ENCODE results near the gene SDR9C7.
"Not testable (repeated sequence)": the region's sequence is repeated elsewhere in the genome, so short reads cannot be mapped to it uniquely, and the experiment has no call there.

SDR9C7 gene

GRCh38 chr12:56916296-56916995 lies 17.8 kb downstream of the SDR9C7 start:
- no peak for DNase-seq (ENCODE audit: low read depth)

GRCh38 chr12:56914724-56915123 lies 19.5 kb downstream of the SDR9C7 start:
- no peak for DNase-seq (ENCODE audit: low read depth)

GRCh38 chr12:56914256-56914655 lies 20.0 kb downstream of the SDR9C7 start:
- no peak for DNase-seq (ENCODE audit: low read depth)

DNA sequence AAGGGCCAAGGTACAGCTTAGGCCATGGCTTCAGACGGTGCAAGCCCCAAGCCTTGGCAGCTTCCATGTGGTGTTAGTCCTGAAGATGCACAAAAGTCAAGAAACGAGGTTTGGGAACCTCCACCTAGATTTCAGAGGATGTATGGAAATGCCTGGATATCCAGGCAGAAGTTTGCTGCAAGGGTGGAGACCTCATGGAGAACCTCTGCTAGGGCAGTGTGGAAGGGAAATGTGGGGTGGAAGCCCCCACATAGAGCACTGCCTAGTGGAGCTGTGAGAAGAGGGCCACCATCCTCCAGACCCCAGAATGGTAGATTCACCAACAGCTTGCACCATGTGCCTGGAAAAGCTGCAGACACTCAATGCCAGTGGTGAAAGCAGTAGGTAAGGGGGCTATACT lies 24.8 kb downstream of the SDR9C7 start:
- not testable (repeated sequence) for DNase-seq (ENCODE audit: low read depth)

DNA sequence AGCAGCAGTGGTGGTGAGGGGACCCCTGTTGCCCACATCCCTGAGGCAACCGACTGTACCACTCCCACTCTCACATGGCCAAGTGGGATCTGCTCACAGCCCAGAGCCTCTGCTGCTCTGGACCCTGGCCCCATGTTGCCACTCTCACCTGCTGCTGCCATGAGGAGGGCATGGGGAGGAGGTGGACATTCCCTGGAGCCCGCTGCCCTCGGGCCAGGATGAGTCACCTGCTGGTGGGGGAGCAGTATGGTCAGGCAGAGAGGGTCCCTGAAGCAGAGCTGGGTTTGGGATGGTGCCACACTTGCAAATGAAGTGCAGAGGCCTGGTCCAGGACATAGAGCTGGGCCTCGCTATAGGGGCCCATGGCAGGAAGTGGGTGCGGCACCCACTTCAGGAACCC lies 26.1 kb downstream of the SDR9C7 start:
- DNase-seq (ENCODE audit: low read depth): no peak

GRCh38 chr12:56905852-56906251 lies 28.4 kb downstream of the SDR9C7 start:
- DNase-seq (ENCODE audit: low read depth): no peak

DNA sequence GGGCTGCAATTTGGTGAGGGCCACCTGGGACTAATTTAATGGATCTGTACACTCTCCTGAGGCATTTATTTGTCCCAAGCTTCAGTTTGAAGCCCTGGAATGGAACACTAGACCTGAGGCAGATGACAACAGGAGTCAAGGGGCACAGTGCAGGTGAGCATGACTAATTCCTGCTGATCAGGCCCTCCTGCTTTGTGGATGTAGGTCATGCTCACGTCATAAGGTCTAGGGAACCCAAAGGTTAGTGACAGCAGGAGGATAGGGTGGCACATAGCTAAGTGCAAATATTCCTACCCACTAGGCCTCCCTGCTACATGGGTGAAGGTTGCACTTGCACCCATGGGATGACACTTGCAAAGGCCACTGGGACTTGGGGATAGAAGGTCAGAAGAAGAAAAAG lies 30.8 kb downstream of the SDR9C7 start:
- DNase-seq (ENCODE audit: low read depth): no peak

GRCh38 chr12:56901313-56901712 lies 32.9 kb downstream of the SDR9C7 start:
- not testable (repeated sequence) for DNase-seq (ENCODE audit: low read depth)

- peak; percentile 71 for DNase-seq (ENCODE audit: low read depth)
These were observed 33.6 kb downstream of the SDR9C7 start for GRCh38 chr12:56900583-56900982.

- DNase-seq (ENCODE audit: low read depth): no peak
These were observed 35.3 kb downstream of the SDR9C7 start for GRCh38 chr12:56898938-56899337.

DNA sequence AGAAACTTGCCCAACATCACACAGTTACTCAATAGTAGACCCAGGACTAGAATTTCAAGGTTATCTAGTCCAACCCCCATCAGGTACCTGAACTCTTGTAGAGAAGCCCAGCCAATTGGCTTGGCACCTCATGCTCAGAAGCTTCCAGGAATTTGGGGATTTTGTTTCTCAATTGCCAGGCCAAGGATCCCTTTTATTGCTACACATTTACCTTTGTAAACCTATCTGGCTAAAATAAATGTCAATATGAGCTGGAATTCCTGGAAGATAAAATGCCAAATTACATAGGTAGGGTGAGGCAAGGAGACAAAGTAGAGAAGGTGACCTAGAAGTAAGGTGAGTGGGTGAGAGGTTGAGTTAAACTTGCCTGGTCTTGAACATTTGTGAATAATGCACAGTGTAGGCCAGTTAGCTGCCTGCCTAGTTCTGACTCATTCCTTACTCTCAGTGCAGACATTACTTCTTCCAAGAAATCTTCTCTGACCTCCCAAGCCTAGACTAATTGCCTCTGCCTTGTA lies 36.3 kb downstream of the SDR9C7 start:
- DNase-seq (ENCODE audit: low read depth): no peak

GRCh38 chr12:56896082-56896481 lies 38.1 kb downstream of the SDR9C7 start:
- no peak for DNase-seq (ENCODE audit: low read depth)

DNA sequence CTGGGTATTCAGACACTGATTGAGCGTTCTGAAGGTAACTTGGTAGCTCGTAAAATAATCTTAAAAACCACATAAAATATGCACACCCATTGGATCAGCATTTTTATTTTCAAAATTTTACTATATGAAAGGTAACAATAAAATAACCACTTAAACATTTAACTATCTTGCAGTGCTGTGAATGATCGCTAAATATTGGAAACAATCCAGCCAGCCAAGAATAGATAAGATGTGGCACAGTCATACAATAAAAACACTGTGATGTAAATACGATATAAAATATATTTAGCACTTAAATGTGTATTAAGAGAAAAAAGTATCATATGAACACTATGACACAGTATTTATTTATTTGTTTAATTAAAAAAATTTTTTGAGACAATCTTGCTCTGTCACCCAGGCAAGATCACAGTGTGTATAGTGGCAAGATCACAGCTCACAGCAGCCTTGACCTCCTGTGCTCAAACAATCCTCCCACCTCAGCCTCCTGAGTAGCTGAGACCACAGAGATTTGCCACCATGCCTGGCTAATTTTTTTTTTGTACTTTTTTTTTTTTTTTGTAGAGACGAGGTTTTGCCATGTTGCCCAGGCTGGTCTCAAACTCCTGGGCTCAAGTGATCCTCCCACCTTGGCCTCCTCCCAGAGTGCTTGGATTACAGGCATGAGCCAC lies 39.4 kb downstream of the SDR9C7 start:
- no peak for DNase-seq (ENCODE audit: low read depth)

GRCh38 chr12:56891885-56892284 lies 42.3 kb downstream of the SDR9C7 start:
- DNase-seq (ENCODE audit: low read depth): not testable (repeated sequence)

GRCh38 chr12:56886319-56886718 lies 47.9 kb downstream of the SDR9C7 start:
- no peak for DNase-seq (ENCODE audit: low read depth)

DNA sequence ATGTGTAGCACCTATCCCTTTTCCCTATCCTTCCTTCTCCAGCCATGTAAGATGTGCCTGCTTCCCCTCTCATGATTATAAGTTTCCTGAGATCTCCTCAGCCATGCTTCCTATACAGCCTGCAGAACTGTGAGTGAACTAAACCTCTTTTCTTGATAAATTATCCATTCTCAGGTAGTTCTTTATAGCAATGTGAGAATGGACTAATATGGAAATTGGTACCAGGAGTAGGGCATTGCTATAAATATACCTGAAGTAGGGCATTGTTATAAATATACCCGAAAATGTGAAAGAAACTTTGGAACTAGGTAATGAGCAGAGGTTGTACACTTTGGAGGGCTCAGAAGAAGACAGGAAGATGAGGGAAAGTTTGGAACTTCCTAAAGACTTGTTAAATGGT lies 48.9 kb downstream of the SDR9C7 start:
- no peak for DNase-seq (ENCODE audit: low read depth)

- peak; percentile 58 for DNase-seq (ENCODE audit: low read depth)
These were observed 49.8 kb downstream of the SDR9C7 start for GRCh38 chr12:56884421-56884820.

GRCh38 chr12:56882407-56882806 lies 51.8 kb downstream of the SDR9C7 start:
- DNase-seq (ENCODE audit: low read depth): not testable (repeated sequence)

DNA sequence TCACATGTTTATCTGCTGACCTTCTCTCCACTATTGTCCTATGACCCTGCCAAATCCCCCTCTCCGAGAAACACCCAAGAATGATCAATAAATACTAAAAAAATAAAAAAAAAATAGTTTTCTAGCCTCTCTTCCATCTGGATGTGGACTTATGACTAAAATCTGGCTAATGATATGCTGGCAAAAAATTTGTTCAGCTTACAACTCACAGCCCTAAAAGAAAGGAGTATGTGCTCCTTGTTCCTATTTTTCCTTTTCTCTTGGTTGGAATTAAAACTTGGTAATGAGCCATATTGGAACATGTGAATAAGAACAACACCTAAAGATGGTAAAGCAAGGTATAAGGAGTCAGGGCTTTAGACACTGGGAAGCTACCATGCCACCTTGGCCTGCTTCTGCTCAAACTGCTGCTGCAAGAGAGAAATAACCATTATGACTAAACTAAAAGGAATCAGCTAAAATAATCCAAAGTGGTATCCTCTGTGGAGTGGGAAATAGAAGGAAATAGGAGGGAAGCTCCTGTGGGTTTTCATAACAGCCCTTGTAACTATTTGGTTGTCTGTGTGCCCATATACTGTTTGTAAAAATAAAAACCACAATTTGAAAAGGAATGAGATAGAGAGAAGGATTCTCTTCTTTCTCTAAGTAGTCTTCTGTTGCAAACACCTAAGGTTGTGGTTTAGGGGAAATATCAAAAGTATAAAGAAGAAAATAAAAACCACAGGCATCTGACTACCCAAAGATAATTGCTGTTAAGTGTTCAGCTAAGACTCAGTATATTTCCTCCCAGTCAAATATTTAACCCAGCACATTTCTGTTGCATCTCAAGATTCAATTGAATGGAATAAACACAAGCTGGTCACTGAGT lies 53.8 kb downstream of the SDR9C7 start:
- peak; percentile 36 for DNase-seq (ENCODE audit: low read depth)

GRCh38 chr12:56879240-56880124 lies 54.7 kb downstream of the SDR9C7 start:
- not testable (repeated sequence) for DNase-seq (ENCODE audit: low read depth)

DNA sequence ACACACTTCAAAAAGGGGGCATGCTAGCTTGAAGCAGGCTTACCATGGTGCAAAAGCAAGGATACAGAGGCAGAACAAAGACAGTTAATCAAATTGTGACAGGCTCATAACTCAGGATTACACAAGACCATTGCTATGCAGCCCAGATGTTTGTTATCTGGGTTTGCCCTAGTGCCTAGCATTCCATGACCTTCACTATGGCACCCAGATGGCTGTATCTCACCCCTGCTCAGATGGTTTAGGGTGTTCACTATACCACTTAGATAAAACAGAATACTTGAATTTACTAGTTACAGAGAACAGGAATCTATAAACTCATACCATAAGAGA lies 56.2 kb downstream of the SDR9C7 start:
- no peak for DNase-seq (ENCODE audit: low read depth)
